HFFc6 (cell line): ENCODE measurements around the gene MARK3. TPM values are rescaled to one million over a fixed set of nuclear protein-coding genes. Genes with fewer than 3 reads are reported as not detected.

Source experiments
- DNase-seq: peaks from one replicate; pipeline ENCODE4 v3.0.0-alpha.2; 2018
- H3K27ac Mint-ChIP-seq: 2 replicates; pipeline ENCODE4 v1.8.0; 2020; ENCODE audit warnings: mild to moderate bottlenecking, mixed read lengths
- H3K27me3 Mint-ChIP-seq: 2 replicates; pipeline ENCODE4 v1.8.0; 2021; ENCODE audit warnings: mild to moderate bottlenecking, moderate library complexity, mixed read lengths; ENCODE audit not compliant: insufficient read depth
- H3K36me3 Mint-ChIP-seq: 2 replicates; pipeline ENCODE4 v1.8.0; 2021; ENCODE audit warnings: low read depth, mixed read lengths
- H3K4me1 Mint-ChIP-seq: 2 replicates; pipeline ENCODE4 v1.8.0; 2020; ENCODE audit warnings: low read depth, mixed read lengths
- H3K4me3 Mint-ChIP-seq: 2 replicates; pipeline ENCODE4 v1.8.0; 2020; ENCODE audit warnings: mild to moderate bottlenecking, moderate library complexity, mixed read lengths
- H3K9me3 Mint-ChIP-seq: 2 replicates; pipeline ENCODE4 v1.8.0; 2020; ENCODE audit warnings: mild to moderate bottlenecking, mixed read lengths
- total RNA-seq, 6 experiments: library from RNA; stranded (reverse); fragmentation: NEBNext Ultra II Directional; extraction: Animal tissue kit (Norgen Biotek cat#: 25700); gene quantifications; 2 replicates in 1 of 6; 3 replicates in 5 of 6; pipeline ENCODE4 v1.2.3, GENCODE V29; 2021
- TF ChIP-seq, protein P1 (sequence below): fragments of 200-600 bp; sonication (generic); IDR thresholded peaks from 2 replicates; pipeline ENCODE4 v1.5.0; 2021; ENCODE audit warnings: antibody characterized with exemption, mild to moderate bottlenecking

The MARK3 gene
- total RNA-seq, 6 experiments from 2014 or later: 57.4 to 71.8 (median 65.7) TPM

- Mint-ChIP-seq H3K36me3 (no peaks in the 10 kb centered on the region), H3K4me3 (no peak overlapping the region), H3K9me3 (no peaks in the 10 kb centered on the region), H3K4me1 (peaks cover 16% of the 10 kb centered on the region), H3K27me3 (peaks cover 2% of the 10 kb centered on the region; the same call in 1 of the 2 replicates), H3K27ac (no peak overlapping the region)
- DNase-seq: no peak
- TF ChIP-seq, protein P1, sequence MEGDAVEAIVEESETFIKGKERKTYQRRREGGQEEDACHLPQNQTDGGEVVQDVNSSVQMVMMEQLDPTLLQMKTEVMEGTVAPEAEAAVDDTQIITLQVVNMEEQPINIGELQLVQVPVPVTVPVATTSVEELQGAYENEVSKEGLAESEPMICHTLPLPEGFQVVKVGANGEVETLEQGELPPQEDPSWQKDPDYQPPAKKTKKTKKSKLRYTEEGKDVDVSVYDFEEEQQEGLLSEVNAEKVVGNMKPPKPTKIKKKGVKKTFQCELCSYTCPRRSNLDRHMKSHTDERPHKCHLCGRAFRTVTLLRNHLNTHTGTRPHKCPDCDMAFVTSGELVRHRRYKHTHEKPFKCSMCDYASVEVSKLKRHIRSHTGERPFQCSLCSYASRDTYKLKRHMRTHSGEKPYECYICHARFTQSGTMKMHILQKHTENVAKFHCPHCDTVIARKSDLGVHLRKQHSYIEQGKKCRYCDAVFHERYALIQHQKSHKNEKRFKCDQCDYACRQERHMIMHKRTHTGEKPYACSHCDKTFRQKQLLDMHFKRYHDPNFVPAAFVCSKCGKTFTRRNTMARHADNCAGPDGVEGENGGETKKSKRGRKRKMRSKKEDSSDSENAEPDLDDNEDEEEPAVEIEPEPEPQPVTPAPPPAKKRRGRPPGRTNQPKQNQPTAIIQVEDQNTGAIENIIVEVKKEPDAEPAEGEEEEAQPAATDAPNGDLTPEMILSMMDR: no peak
These were observed 163.5 kb downstream of the MARK3 start for GRCh38 chr14:103548463-103549351.

- Mint-ChIP-seq H3K36me3 (no peaks in the 10 kb centered on the region), H3K4me3 (no peak overlapping the region), H3K9me3 (no peaks in the 10 kb centered on the region), H3K27me3 (peaks cover 2% of the 10 kb centered on the region; the same call in 1 of the 2 replicates), H3K27ac (no peak overlapping the region), H3K4me1 (peaks cover 16% of the 10 kb centered on the region)
- no peak for DNase-seq
- TF ChIP-seq, protein P1: no peak
These were observed 164.4 kb downstream of the MARK3 start for GRCh38 chr14:103549361-103550311.

DNA sequence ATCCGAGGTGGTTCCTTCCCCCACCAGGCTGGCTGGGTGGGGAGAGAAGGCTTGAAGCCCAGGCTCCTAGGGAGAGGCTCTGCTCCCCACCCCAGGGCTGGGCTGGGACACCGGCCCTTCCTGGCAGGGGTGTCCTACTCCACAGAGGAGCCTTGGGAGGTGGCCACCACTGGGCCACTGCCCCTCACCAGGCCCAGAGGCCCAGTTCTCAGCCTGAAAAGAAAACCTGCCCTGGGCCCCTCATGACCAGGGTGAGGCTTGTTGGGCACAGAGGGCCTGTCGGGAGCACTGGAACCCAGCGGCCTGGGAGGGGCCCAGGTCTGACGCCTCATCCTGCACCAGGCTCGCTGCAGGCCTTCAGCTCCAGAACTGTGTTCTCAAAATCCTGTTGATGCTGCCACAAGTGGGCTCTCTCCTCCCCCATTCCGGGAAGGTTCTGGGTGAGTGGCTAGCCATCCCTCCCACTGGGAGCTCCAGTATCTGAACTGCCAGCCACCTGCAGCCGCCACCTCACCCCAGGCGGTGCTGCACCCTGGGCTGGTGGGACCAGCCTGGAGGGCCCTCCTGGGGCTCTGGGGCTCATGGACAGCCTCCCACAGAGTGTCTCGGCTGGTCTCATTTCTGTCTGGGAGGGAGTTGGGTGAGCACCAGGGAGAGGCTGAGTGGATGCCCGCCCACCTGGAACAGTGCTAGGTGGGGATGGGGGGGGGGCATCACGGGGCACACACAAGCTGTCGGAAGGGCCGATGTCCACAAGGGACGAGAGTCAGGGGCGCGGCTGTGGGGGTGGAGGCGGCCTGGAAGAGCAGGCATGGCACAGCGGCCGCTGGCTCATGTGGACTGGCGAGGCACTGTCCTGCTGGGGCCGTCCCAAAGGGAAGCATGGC is 165.5 kb downstream of the MARK3 start:
- TF ChIP-seq, protein P1: no peak
- H3K9me3 Mint-ChIP-seq: no peaks in the 10 kb centered on the region
- peaks cover 2% of the 10 kb centered on the region; the same call in 1 of the 2 replicates for H3K27me3 Mint-ChIP-seq
- H3K4me3 Mint-ChIP-seq: no peak overlapping the region
- no peak for DNase-seq
- no peaks in the 10 kb centered on the region for H3K36me3 Mint-ChIP-seq
- no peak overlapping the region for H3K27ac Mint-ChIP-seq
- H3K4me1 Mint-ChIP-seq: peaks cover 16% of the 10 kb centered on the region

DNA sequence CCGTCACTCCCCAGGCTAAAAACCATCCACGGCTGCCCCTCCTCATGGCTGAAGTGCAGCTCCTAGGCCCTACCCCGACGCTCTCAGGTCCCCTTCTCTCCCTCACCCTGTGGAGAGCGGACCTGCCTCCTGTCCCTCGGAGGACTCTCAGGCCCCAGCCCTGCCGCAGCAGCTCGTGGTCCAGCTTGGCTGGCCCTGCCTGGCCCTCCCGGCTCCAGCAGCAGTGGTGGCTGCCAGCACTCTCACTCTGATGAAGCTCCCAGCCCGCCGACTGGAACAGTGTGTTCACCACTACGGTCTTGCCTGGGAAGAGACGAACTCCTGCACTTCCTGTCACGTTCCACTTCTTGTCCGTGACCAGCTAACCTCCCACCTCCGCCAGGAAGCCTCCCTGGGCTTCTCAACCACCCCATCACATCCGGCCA is 166.1 kb downstream of the MARK3 start:
- TF ChIP-seq, protein P1: no peak
- Mint-ChIP-seq H3K36me3 (no peaks in the 10 kb centered on the region), H3K4me3 (peak overlapping the region; percentile 34; the same call in 1 of the 2 replicates), H3K9me3 (no peaks in the 10 kb centered on the region), H3K4me1 (peaks cover 16% of the 10 kb centered on the region), H3K27me3 (peaks cover 2% of the 10 kb centered on the region; the same call in 1 of the 2 replicates), H3K27ac (peak overlapping the region; percentile 80)
- no peak for DNase-seq
